Left lung (tissue), 10 donors: Measurements from ENCODE around the gene CDH4. TPM values are rescaled to one million over a fixed set of nuclear protein-coding genes. Genes with fewer than 3 reads are reported as not detected.

Source experiments
- ATAC-seq: fragments of 200-7000 bp; cut with Tn5 transposase; one replicate; pipeline ENCODE4 v1.9.1; 2020; ENCODE audit warnings: moderate library complexity
- DNase-seq, 4 donors: peaks; one replicate each; pipeline ENCODE4 v3.0.0-alpha.2; 2013 to 2020
- H3K27ac ChIP-seq, 2 donors: fragments of 200-600 bp; sonication (generic) in 1 of 2; one replicate each; pipeline versions ENCODE4 v1.5.0 to v1.8.0; 2020 to 2021
- H3K27me3 ChIP-seq, 2 donors: fragments of 200-600 bp; sonication (generic) in 1 of 2; one replicate each; pipeline versions ENCODE4 v1.5.0 to v1.8.0; 2020 to 2021
- H3K36me3 ChIP-seq, 2 donors: fragments of 200-600 bp; sonication (generic) in 1 of 2; one replicate each; pipeline versions ENCODE4 v1.5.0 to v1.8.0; 2020 to 2021
- H3K4me1 ChIP-seq, 2 donors: fragments of 200-600 bp; one replicate each; pipeline ENCODE4 v1.8.0; 2021
- H3K4me3 ChIP-seq, 2 donors: fragments of 200-600 bp; sonication (generic) in 1 of 2; one replicate each; pipeline versions ENCODE4 v1.5.0 to v1.8.0; 2020 to 2021; ENCODE audit warnings: mild to moderate bottlenecking in 1 of 2
- H3K9me3 ChIP-seq, 2 donors: fragments of 200-600 bp; sonication (generic) in 1 of 2; one replicate each; pipeline versions ENCODE4 v1.5.0 to v1.8.0; 2020 to 2021
- intact Hi-C, 2 donors: fragments of 100-400 bp; cut with DNase I; formaldehyde crosslinking; loops; one replicate each; pipeline versions ENCODE4 v1.11.2 to v1.14.2; 2022
- polyA plus RNA-seq, 6 donors: library from polyadenylated mRNA; unstranded; fragments of 120-200 nt; gene quantifications; one replicate each; pipeline ENCODE4 v1.2.1, GENCODE V29; 2013; ENCODE audit not compliant: insufficient read length in 6 of 6
- total RNA-seq, 2 donors: library from RNA; stranded (reverse); fragmentation: NEBNext Ultra II Directional; extraction: Animal tissue kit (Norgen Biotek cat#: 25700); gene quantifications; one replicate each; pipeline ENCODE4 v1.2.1, GENCODE V29; 2021
- TF ChIP-seq, protein P1 (sequence below), 2 donors: fragments of 200-600 bp; sonication (generic) in 1 of 2; IDR thresholded peaks; one replicate each; pipeline versions ENCODE4 v1.5.0 to v1.8.0; 2021; ENCODE audit warnings: antibody characterized with exemption in 2 of 2
- donor health status: DM: no; HTN: yes; CAD: no.
- donor health status: DM: no; HTN: no; CAD: no.

CDH4 gene
- total and polyA plus RNA-seq, 8 donors: 0.24 to 10.8 (median 5.1) TPM

GRCh38 chr20:61291166-61291829, 39.2 kb downstream of the CDH4 start:
- no peaks in the 10 kb centered on the region for H3K4me1 ChIP-seq
- peaks cover 0 to 11% of the 10 kb centered on the region in 2 donors for H3K27me3 ChIP-seq
- DNase-seq (no peak), ATAC-seq (no peak)
- H3K4me3 ChIP-seq: no peak overlapping the region
- H3K36me3 ChIP-seq: no peaks in the 10 kb centered on the region
- H3K9me3 ChIP-seq: peaks cover 0 to 14% of the 10 kb centered on the region in 2 donors
- intact Hi-C loops: no loop called here
- H3K27ac ChIP-seq: no peak overlapping the region
- TF ChIP-seq, protein P1, sequence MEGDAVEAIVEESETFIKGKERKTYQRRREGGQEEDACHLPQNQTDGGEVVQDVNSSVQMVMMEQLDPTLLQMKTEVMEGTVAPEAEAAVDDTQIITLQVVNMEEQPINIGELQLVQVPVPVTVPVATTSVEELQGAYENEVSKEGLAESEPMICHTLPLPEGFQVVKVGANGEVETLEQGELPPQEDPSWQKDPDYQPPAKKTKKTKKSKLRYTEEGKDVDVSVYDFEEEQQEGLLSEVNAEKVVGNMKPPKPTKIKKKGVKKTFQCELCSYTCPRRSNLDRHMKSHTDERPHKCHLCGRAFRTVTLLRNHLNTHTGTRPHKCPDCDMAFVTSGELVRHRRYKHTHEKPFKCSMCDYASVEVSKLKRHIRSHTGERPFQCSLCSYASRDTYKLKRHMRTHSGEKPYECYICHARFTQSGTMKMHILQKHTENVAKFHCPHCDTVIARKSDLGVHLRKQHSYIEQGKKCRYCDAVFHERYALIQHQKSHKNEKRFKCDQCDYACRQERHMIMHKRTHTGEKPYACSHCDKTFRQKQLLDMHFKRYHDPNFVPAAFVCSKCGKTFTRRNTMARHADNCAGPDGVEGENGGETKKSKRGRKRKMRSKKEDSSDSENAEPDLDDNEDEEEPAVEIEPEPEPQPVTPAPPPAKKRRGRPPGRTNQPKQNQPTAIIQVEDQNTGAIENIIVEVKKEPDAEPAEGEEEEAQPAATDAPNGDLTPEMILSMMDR (IDR thresholded peaks at IDR 0.05): no peak

DNA sequence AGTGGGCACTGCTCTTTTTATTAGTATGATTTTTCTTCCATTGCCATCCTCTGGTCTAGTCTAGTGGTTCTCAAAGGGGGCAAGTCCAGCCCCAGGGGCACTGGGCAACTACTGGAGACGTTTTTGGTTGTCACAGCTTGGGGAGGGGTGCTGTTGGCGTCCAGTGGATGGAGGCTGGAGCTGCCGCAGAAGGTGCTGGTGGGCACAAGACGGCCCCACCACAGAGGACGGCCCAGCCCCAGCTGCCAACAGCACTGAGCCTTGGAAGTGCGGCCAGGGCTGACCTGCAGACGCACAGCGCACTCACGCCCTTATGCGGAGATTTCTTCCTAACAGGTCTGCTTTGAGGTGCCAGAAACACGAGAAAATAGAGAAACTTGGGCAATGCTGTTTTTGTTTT, 40.3 kb downstream of the CDH4 start:
- no peak for DNase-seq
- no peak for ATAC-seq
- Histone ChIP-seq H3K9me3 (peaks cover 0 to 16% of the 10 kb centered on the region in 2 donors), H3K36me3 (no peaks in the 10 kb centered on the region), H3K27me3 (peaks cover 0 to 11% of the 10 kb centered on the region in 2 donors), H3K4me3 (no peak overlapping the region), H3K27ac (no peak overlapping the region), H3K4me1 (no peaks in the 10 kb centered on the region)
- TF ChIP-seq, protein P1 (IDR thresholded peaks at IDR 0.05): no peak
- intact Hi-C loops: no loop called here

DNA sequence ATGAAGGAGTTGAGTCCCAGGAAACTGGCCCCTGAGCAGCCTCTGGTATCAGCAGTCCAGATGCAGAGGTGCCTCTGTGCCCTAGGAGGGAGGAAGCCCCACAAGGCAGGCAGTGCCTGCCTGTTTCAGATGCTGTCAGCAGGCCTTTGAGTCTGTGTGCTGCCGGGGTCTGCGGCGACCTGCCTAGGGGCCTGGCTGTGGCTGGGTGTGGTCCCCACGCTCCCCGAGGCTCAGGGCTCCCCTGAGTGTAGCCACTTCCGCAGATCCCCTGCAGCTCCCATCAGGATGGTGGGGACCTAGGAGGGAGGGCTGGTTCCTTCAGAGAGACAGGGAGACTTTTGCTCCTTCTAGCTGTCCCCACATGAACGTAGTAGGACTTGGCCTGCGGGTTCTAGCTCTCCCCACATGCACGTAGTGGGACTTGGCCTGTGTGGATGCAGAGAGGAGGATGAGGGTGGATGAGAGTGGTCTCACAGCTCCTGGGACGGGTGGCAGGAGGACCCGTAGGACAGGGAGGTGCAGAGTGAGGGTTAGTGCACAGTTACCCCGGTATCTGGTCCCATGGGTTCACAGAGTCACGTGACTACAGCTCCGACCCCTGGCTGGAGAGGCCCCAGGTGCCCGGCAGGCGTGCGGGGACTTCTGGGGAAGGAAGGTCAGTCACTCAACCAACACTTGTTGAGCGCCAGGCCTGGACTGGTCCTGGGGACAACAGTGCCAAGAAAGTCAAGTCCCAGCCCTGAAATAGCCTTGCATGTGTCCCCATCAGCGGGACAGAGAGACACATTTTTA, 41.0 kb downstream of the CDH4 start:
- H3K36me3 ChIP-seq: no peaks in the 10 kb centered on the region
- no peak overlapping the region for H3K27ac ChIP-seq
- no peaks in the 10 kb centered on the region for H3K4me1 ChIP-seq
- ATAC-seq (no peak), DNase-seq (no peak)
- TF ChIP-seq, protein P1 (IDR thresholded peaks at IDR 0.05): no peak
- peaks cover 0 to 5% of the 10 kb centered on the region in 2 donors for H3K27me3 ChIP-seq
- intact Hi-C loops: no loop called here
- peaks cover 0 to 16% of the 10 kb centered on the region in 2 donors for H3K9me3 ChIP-seq
- no peak overlapping the region for H3K4me3 ChIP-seq

- Histone ChIP-seq H3K4me3 (no peak overlapping the region), H3K9me3 (peaks cover 0 to 16% of the 10 kb centered on the region in 2 donors), H3K27me3 (no peaks in the 10 kb centered on the region), H3K36me3 (no peaks in the 10 kb centered on the region), H3K4me1 (no peaks in the 10 kb centered on the region), H3K27ac (no peak overlapping the region)
- DNase-seq (no peak), ATAC-seq (no peak)
- intact Hi-C loops: no loop called here
- TF ChIP-seq, protein P1 (IDR thresholded peaks at IDR 0.05): no peak
Observed at GRCh38 chr20:61293951-61294350, 41.9 kb downstream of the CDH4 start.

GRCh38 chr20:61295249-61295648, 43.2 kb downstream of the CDH4 start:
- Histone ChIP-seq H3K27ac (no peak overlapping the region), H3K4me1 (no peaks in the 10 kb centered on the region), H3K9me3 (peaks cover 0 to 11% of the 10 kb centered on the region in 2 donors), H3K27me3 (peaks cover 0 to 4% of the 10 kb centered on the region in 2 donors), H3K36me3 (no peaks in the 10 kb centered on the region), H3K4me3 (no peak overlapping the region)
- ATAC-seq (no peak), DNase-seq (no peak)
- TF ChIP-seq, protein P1 (IDR thresholded peaks at IDR 0.05): no peak
- intact Hi-C loops: no loop called here
